HepG2 (cell line): ENCODE measurements around the gene GYS1. TPM values are rescaled to one million over a fixed set of nuclear protein-coding genes. Genes with fewer than 3 reads are reported as not detected.

Experiments
- ELF4 ChIP-seq: sonication (generic); formaldehyde crosslinking; IDR thresholded peaks from 2 replicates; pipeline ENCODE4 v1.5.0; 2020; ENCODE audit warnings: missing genetic modification reagents, mild to moderate bottlenecking, moderate library complexity, borderline replicate concordance
- HMG20B ChIP-seq: conservative IDR thresholded peaks from 2 replicates; pipeline ENCODE4 v1.6.1; 2016; ENCODE audit warnings: missing genetic modification reagents, missing compliant biosample characterization
- IKZF4 ChIP-seq: sonication (generic); formaldehyde crosslinking; IDR thresholded peaks from 2 replicates; pipeline ENCODE4 v1.5.1; 2020; ENCODE audit warnings: borderline replicate concordance, mild to moderate bottlenecking, low read depth, missing genetic modification reagents; ENCODE audit errors: not compliant biosample characterization
- KDM3A ChIP-seq: IDR thresholded peaks from 2 replicates; pipeline ENCODE4 v1.6.1; 2018; ENCODE audit warnings: low read depth, missing compliant biosample characterization
- MEIS1 ChIP-seq: sonication (generic); formaldehyde crosslinking; IDR thresholded peaks from 2 replicates; pipeline ENCODE4 v1.9.0; 2021; ENCODE audit warnings: mild to moderate bottlenecking, missing genetic modification reagents, moderate library complexity, borderline replicate concordance
- ONECUT2 ChIP-seq: sonication (generic); formaldehyde crosslinking; IDR thresholded peaks from 2 replicates; pipeline ENCODE4 v1.4.0; 2020; ENCODE audit warnings: missing genetic modification reagents
- PHF8 ChIP-seq: sonication (generic); formaldehyde crosslinking; IDR thresholded peaks from 2 replicates; pipeline ENCODE4 v1.5.0; 2020; ENCODE audit warnings: missing genetic modification reagents
- PPARG ChIP-seq: conservative IDR thresholded peaks from 2 replicates; pipeline ENCODE4 v1.6.1; 2016; ENCODE audit warnings: missing biosample characterization, missing genetic modification reagents
- RERE ChIP-seq: IDR thresholded peaks from 2 replicates; pipeline ENCODE4 v1.6.1; 2016; ENCODE audit warnings: low read depth, missing genetic modification reagents, missing compliant biosample characterization
- SP4 ChIP-seq: sonication (generic); formaldehyde crosslinking; IDR thresholded peaks from 2 replicates; pipeline ENCODE4 v1.8.1; 2023; ENCODE audit warnings: mild to moderate bottlenecking, missing genetic modification reagents
- ZC3H4 ChIP-seq: sonication (generic); formaldehyde crosslinking; IDR thresholded peaks from 2 replicates; pipeline ENCODE4 v1.4.0; 2020; ENCODE audit warnings: missing genetic modification reagents, borderline replicate concordance
- ZEB1 ChIP-seq: IDR thresholded peaks from 2 replicates; pipeline ENCODE4 v1.6.1; 2012; ENCODE audit warnings: mild to moderate bottlenecking, low read depth, inconsistent platforms; ENCODE audit not compliant: insufficient replicate concordance
- ZIK1 ChIP-seq: sonication (generic); formaldehyde crosslinking; IDR thresholded peaks from 2 replicates; pipeline ENCODE4 v1.5.0; 2020; ENCODE audit warnings: mild to moderate bottlenecking, low read depth, missing genetic modification reagents, borderline replicate concordance
- ZNF136 ChIP-seq: sonication (generic); formaldehyde crosslinking; IDR thresholded peaks from 2 replicates; pipeline ENCODE4 v1.8.1; 2022; ENCODE audit warnings: low read depth, mild to moderate bottlenecking, moderate library complexity, missing genetic modification reagents
- ZNF17 ChIP-seq: sonication (generic); formaldehyde crosslinking; IDR thresholded peaks from 2 replicates; pipeline ENCODE4 v1.5.0; 2020; ENCODE audit warnings: mild to moderate bottlenecking, missing genetic modification reagents
- ZNF207 ChIP-seq: fragments of 450-650 bp; IDR thresholded peaks from 2 replicates; pipeline ENCODE4 v1.6.1; 2016; ENCODE audit warnings: antibody characterized with exemption, borderline replicate concordance
- ZNF335 ChIP-seq: sonication (generic); formaldehyde crosslinking; IDR thresholded peaks from 2 replicates; pipeline ENCODE4 v1.4.0; 2020; ENCODE audit warnings: missing genetic modification reagents
- ZNF441 ChIP-seq: sonication (generic); formaldehyde crosslinking; IDR thresholded peaks from 2 replicates; pipeline ENCODE4 v1.7.0; 2021; ENCODE audit warnings: missing genetic modification reagents, borderline replicate concordance
- ZNF570 ChIP-seq: sonication (generic); formaldehyde crosslinking; IDR thresholded peaks from 2 replicates; pipeline ENCODE4 v1.4.0; 2020; ENCODE audit warnings: mild to moderate bottlenecking, missing genetic modification reagents, borderline replicate concordance
- ZNF784 ChIP-seq: sonication (generic); formaldehyde crosslinking; IDR thresholded peaks from 2 replicates; pipeline ENCODE4 v1.5.1; 2020; ENCODE audit warnings: missing genetic modification reagents, mild to moderate bottlenecking, borderline replicate concordance
- polyA plus RNA-seq, 8 experiments: library from polyadenylated mRNA; depleted of rRNA in 3 of 8; stranded (reverse) in 7 of 8; unstranded in 1 of 8; fragments of >200 nt; fragmentation: Illumina TruSeq in 4 of 8; extraction: Trizol in 4 of 8; gene quantifications; 2 replicates each; pipeline versions ENCODE4 v1.2.1 to v1.2.3, GENCODE V29; 2011 to 2016; ENCODE audit warnings: low read depth in 4 of 8, missing spikeins in 1 of 8, mixed read lengths in 1 of 8; ENCODE audit not compliant: insufficient read depth in 1 of 8
- total RNA-seq, 5 experiments: library from RNA; depleted of rRNA; stranded (reverse); fragments of >200 nt; fragmentation: Illumina TruSeq; extraction: Trizol; gene quantifications; 2 replicates each; pipeline ENCODE4 v1.2.3, GENCODE V29; 2016; ENCODE audit warnings: low read depth in 1 of 5
- TF ChIP-seq, protein P1 (sequence below): sonication (generic); formaldehyde crosslinking; IDR thresholded peaks from 2 replicates; pipeline ENCODE4 v1.4.0; 2020; ENCODE audit warnings: missing genetic modification reagents

GYS1 gene
- total and polyA plus RNA-seq, 2 of the 13 experiments (the other 11 are each of a cell fraction or from before 2014, with no cell fraction given), result 18.4 to 42.1 TPM

DNA sequence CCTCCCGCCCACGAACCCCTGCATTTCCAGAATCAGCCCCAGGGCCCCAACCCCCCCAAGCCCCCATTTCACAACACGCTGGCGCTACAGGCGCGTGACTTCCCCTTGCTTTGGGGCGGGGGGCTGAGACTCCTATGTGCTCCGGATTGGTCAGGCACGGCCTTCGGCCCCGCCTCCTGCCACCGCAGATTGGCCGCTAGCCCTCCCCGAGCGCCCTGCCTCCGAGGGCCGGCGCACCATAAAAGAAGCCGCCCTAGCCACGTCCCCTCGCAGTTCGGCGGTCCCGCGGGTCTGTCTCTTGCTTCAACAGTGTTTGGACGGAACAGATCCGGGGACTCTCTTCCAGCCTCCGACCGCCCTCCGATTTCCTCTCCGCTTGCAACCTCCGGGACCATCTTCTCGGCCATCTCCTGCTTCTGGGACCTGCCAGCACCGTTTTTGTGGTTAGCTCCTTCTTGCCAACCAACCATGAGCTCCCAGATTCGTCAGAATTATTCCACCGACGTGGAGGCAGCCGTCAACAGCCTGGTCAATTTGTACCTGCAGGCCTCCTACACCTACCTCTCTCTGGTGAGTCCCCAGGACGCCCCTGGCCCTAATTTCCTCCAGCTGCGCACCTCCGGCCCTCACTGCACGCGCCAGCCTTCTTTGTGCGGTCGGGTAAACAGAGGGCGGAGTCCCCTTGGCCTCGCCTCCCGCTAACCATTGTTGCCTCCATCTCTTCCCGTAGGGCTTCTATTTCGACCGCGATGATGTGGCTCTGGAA, 27.9 kb downstream of the GYS1 start, which contains the start of gene FTL (continued):
- TF ChIP-seq RERE (CRISPR knock-in tag), result 0 out of 2 replicates have a peak, but pooled peaks have one; percentile 17
- no peak for TF ChIP-seq ZNF207
- no peak; the same call in none of the 2 replicates for TF ChIP-seq MEIS1
- no peak for TF ChIP-seq ZNF570 (CRISPR knock-in tag)
- TF ChIP-seq ELF4 (CRISPR knock-in tag), result no peak
- TF ChIP-seq SP4 (CRISPR knock-in tag), result peak; percentile 96
- peak; percentile 74; the same call in 1 of the 2 replicates for TF ChIP-seq ZC3H4 (CRISPR knock-in tag)
- peak; percentile 75; the same call in 1 of the 2 replicates for TF ChIP-seq ZNF784 (CRISPR knock-in tag)
- peak; percentile 36; the same call in 1 of the 2 replicates for TF ChIP-seq PHF8 (CRISPR knock-in tag)
- TF ChIP-seq ZEB1, result peak; percentile 58
- peak; percentile 55; the same call in 1 of the 2 replicates for TF ChIP-seq ONECUT2 (CRISPR knock-in tag)
- TF ChIP-seq ZNF441 (CRISPR knock-in tag), result peak; percentile 79; the same call in 1 of the 2 replicates
- no peak for TF ChIP-seq ZNF17 (CRISPR knock-in tag)
- TF ChIP-seq KDM3A (CRISPR knock-in tag), result peak; percentile 83; the same call in 1 of the 2 replicates
- TF ChIP-seq ZNF335 (CRISPR knock-in tag), result peak; percentile 71; the same call in 1 of the 2 replicates
- 0 out of 2 replicates have a peak, but pooled peaks have one; percentile 52 for TF ChIP-seq HMG20B (CRISPR knock-in tag)
- peak; percentile 87 for TF ChIP-seq ZIK1 (CRISPR knock-in tag)
- no peak for TF ChIP-seq ZNF136 (CRISPR knock-in tag)
- TF ChIP-seq PPARG, result peak; percentile 40; the same call in 1 of the 2 replicates
- TF ChIP-seq, protein P1, sequence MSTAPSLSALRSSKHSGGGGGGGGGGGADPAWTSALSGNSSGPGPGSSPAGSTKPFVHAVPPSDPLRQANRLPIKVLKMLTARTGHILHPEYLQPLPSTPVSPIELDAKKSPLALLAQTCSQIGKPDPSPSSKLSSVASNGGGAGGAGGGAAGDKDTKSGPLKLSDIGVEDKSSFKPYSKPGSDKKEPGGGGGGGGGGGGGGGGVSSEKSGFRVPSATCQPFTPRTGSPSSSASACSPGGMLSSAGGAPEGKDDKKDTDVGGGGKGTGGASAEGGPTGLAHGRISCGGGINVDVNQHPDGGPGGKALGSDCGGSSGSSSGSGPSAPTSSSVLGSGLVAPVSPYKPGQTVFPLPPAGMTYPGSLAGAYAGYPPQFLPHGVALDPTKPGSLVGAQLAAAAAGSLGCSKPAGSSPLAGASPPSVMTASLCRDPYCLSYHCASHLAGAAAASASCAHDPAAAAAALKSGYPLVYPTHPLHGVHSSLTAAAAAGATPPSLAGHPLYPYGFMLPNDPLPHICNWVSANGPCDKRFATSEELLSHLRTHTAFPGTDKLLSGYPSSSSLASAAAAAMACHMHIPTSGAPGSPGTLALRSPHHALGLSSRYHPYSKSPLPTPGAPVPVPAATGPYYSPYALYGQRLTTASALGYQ (CRISPR knock-in tag), result peak; percentile 80; the same call in 1 of the 2 replicates
- peak; percentile 87 for TF ChIP-seq IKZF4 (CRISPR knock-in tag)
